SHP77 treated with DMSO at 0.1 percent for 48 hours (cell line): ENCODE measurements around the gene RFXANK.

Experiments used
- DNase-seq: peaks from one replicate; lab custom pipeline; 2025; lab: John Stamatoyannopoulos, UW

The RFXANK gene

GRCh38 chr19:19232261-19232721 is 40.2 kb downstream of the RFXANK start:
- no peak for DNase-seq

- no peak for DNase-seq
Measured at GRCh38 chr19:19234220-19234816, 42.3 kb downstream of the RFXANK start.

GRCh38 chr19:19236173-19236572 is 44.1 kb downstream of the RFXANK start:
- no peak for DNase-seq

GRCh38 chr19:19238126-19238894 is 46.3 kb downstream of the RFXANK start:
- DNase-seq, result no peak

GRCh38 chr19:19239675-19240074 is 47.6 kb downstream of the RFXANK start:
- DNase-seq, result no peak

- DNase-seq, result no peak
Measured at GRCh38 chr19:19240476-19240875, 48.4 kb downstream of the RFXANK start.

- no peak for DNase-seq
Measured at GRCh38 chr19:19250196-19250801, 58.2 kb downstream of the RFXANK start.
